Stimulated activated CD4-positive, alpha-beta T cell treated with anti-CD3 and anti-CD28 coated beads, Interleukin-1b, Interleukin-23, amount 100 ng/mL, for 24 hours (primary cell): Measurements from ENCODE around the gene CD302.
"Not testable (repeated sequence)": the region's sequence is repeated elsewhere in the genome, so short reads cannot be mapped to it uniquely, and the experiment has no call there.

Experiments used
- DNase-seq, 4 experiments: peaks; one replicate each; pipeline ENCODE4 v3.0.0-alpha.2; 2020; ENCODE audit warnings: low read depth in 4 of 4, low spot score in 1 of 4

Gene CD302

DNA sequence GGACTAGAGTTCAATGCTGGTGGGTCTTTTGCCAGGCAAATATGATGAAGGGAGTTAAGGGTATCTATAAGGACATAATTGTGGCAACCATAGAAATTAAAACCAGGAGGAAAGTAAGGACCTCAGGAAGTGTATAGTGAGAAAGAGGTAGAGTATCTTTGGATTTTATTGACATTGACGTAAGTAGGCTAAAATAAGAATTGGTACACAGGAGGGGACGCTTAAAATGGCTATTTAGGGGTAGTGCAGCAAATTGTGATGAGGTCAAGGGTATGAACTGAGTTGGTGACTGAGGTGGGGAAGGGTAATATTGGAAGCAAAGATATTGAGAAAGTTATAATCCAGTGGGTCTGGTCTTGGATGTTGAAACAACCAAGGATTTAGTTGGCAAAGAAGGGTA lies 43.0 kb downstream of the CD302 start:
- no peak for DNase-seq

DNA sequence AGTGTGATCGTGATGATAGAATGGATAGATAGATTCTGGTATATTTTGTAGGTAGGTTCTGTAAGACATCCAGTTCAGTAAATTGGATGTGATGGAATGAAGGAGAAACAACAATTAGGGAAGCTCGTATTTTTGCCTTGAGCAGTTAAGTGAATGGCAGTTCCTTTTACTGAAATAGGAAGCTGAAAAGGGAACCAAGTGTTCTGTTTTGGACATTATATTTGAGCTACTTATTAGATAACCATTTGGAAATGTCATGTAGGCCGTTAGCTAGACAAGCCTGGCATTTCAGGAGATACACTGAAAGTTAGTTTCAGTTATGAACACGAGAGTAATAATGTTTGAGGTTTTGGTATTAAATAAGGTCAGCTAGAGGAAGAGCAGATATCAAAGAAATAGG lies 44.2 kb downstream of the CD302 start:
- no peak for DNase-seq

DNA sequence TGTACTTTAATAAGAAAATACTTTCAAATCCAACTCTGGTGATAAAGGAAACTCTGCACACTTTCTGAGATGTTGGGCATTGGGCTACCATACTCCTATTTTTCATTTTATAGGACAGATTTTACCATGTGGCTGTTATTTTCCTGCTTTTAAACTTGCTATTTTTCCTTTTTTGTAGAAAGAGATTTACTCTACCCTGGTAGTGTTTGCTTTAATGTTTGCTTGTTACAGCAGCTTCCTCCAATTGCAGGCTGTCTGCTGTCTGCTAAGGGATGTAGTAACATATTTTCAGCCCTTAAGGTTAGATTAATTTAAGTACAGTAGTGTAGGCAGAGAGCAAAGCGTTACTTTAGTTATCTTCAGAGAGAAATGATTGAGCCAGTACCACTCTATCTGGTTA lies 47.1 kb downstream of the CD302 start:
- DNase-seq, result no peak

DNA sequence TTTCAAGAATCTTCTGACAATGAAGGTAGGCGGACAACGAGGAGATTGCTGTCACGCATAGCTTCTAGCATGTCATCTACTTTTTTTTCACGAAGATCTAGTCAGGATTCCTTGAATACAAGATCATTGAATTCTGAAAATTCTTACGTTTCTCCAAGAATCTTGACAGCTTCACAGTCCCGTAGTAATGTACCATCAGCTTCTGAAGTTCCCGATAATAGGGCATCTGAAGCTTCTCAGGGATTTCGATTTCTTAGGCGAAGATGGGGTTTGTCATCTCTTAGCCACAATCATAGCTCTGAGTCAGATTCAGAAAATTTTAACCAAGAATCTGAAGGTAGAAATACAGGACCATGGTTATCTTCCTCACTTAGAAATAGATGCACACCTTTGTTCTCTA lies 49.9 kb downstream of the CD302 start:
- no peak for DNase-seq

DNA sequence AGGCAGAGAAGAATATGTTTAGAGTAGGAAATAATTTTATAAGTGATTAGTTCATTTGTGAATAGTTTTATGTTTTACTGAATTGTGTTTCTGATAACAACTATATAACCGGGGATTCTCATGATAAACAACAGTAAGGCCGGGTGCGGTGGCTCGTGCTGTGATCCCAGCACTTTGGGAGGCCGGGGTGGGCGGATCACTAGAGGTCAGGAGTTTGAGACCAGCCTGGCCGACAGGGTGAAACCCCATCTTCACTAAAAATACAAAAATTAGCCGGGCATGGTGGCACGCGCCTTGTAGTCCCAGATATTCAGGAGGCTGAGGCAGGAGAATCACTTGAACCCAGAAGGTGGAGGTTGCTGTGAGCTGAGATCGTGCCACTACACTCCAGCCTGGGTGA lies 52.8 kb downstream of the CD302 start:
- DNase-seq, result not testable (repeated sequence)

DNA sequence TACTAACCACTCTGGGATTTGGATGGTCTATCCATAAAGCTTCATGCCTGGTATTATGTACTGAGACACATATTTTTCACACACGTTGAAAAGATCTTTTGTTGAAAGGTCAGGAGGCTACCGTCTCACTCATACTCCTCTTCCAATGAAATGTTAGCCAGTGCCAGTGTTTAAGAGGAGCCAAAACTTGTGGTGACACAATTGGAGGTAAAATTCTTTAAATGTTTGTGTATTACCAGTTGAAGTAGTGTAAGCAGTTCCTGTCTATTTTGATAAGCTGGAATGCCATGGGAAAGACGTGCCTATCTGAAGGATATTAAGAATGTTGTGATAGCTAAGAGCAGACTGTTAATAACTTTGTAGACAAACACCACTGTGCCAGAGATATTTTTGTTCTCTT lies 53.6 kb downstream of the CD302 start:
- no peak for DNase-seq

DNA sequence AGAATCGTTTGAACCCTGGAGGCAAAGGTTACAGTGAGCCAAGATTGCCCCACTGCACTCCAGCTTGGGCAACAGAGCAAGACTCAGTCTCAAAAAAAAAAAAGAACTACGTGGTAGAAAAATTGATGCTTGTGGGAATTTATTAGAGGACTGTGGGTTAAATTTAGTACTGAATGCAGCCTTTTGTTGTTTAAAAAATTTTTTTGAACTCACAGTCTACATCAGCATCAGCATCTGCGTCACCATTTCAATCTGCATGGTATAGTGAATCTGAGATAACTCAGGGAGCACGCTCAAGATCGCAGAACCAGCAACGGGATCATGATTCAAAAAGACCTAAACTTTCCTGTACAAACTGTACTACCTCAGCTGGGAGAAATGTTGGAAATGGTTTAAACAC lies 55.2 kb downstream of the CD302 start:
- DNase-seq, result no peak

DNA sequence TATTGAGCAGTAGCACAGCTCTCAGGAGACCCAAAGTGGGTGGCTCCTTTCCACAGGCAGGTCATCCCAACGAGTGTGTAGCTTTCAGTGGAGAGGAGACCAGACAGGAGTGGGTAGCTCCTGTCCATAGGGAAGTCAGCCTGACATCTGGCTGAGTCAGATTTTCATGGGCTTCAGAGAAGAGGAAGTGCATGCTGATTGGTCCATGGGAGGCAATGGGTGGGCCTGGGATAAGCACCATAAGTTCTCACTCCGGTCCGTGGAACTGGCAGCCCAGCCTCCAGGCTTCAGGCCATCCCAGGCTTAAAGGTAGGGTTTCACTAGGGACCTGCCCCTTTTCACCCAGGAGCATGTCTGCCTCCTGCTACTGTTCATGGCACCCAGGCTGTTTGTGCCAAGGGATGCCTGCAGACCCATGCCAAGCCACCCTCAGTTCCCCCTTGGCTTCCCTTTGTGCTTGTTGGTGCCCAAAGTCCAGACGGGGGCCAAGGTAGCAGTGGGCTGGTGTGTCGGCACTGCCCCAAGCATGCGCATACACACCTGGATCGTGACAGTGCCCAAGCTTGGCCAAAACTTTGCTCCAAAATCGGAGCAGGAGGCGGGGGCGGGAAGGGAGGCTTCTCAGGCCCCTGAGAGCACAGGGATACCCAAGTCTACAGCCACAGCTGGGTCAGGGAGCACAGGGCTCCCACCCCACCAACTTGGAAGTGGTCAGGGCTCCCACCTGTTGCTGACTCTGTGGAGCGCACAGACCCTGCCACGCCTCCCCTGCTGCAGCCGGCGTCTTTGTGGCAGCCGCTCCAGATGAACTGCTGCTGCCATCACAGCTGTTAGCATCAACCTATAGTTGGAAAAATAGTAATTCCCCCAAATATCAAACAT lies 59.3 kb downstream of the CD302 start:
- DNase-seq, result no peak

DNA sequence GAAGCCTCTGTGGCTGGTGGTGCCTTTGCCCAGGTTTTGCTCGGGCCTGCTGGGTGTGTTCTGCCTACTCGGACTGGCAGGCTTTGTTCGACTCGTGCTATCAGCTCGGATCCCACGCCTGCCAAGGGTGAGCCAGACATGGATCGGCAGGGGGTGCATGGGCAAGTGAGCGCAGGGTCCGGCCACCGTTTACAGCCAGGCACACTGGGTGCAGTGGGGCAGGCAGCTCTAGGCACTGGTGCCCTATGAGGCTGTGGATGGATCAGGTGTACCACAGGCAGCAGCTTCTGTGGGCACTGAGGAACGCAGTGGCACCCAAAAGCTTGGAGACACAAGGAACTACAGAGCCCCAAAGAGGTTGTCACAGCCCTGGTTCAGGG lies 60.1 kb downstream of the CD302 start:
- no peak for DNase-seq

DNA sequence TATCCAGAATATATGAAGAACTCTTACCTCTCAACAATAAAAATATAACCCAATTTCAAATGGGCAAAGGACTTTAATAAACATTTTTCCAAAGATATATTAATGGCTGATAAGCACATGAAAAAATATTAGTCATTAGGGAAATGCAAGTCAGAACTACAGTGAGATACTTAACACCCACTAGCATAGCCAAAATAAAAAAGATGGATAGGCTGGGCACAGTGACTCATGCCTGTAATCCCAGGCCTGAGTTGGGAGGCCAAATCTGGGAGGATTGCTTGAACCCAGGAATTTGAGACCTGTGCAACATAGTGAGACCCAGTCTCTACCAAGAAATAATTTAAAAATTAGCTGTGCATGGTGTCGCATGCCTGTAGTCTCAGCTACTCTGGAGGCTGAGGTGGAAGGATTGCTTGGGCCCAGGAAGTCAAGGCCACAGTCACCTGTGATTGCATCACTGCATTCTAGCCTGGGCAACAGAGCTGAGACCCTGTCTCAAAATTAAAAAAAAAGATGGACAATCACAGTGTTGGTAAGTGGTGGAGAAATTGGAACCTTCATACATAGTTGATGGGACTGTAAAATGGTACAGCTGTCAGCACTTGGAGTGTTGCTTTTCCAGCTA lies 60.6 kb downstream of the CD302 start:
- no peak for DNase-seq

DNA sequence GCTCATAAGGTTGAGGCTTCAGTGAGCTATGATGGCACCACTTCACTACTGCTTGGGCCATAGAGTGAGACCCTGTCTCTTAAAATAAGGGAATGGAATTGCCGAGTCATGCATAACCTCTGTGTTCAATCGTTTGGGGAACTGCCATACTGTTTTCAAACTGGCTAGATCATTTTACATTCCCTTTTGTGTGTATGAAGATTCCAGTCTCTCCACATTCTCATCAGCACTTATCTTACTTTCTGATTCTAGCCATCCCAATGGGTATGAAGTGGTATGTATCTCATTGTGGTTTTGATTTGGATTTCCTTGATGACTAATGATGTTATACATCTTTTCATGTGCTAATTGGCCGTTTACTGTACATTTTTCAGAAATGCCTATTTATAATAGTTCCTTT lies 62.0 kb downstream of the CD302 start:
- no peak for DNase-seq

DNA sequence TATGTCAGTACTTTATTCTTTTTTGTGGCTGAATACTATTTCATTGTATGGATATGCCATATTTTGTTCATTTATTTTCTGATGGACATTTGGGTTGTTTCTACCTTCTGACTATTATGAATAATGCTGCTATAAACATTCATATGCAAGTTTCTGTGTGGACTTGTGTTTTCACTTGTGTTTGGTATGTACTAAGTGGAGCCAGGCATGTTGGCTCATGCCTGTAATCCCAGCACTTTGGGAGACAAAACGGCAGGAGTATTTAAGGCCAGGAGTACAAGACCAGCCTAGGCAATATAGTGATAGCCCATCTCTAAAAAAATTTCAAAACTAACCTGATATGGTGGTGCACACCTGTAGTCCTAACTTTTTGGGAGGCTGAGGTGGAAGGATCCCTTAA lies 62.4 kb downstream of the CD302 start:
- DNase-seq, result no peak

DNA sequence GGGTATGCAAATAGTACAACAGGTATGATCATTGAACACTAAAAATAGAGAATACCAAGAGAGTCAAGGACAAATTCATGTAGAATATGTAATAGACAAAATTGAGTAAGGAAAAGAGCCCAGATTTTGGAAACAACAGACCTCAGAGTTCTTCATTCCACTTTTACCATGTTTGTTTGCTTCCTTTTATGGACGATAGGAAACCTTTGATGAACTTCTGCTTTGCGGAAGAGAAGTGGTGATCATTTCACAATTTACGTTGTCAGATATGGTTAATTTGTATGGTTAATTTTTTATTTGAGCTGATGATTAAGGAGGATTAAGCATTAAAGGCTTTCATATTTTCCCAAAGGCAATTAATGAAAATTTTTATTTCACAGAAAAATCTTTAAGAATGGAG lies 69.4 kb downstream of the CD302 start:
- DNase-seq, result no peak

DNA sequence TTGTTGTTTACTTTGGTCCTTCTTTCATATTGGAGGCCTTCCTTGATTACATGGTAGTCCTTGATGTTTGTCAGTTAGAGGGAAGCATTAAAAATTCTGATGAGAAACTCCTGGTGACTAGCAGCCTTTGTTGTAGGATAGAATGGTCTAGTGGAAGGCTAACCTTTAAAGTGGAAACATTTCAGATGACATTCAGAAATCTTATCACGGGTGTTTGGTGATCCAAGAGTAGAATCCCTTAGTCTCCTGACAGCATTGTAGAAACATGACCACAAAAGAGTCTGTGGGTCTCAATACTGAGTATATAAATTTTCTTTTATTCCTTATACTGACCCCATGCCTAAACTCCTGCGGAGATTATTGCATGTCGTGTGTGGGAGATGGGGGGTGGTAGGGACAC lies 72.3 kb downstream of the CD302 start:
- DNase-seq, result no peak

DNA sequence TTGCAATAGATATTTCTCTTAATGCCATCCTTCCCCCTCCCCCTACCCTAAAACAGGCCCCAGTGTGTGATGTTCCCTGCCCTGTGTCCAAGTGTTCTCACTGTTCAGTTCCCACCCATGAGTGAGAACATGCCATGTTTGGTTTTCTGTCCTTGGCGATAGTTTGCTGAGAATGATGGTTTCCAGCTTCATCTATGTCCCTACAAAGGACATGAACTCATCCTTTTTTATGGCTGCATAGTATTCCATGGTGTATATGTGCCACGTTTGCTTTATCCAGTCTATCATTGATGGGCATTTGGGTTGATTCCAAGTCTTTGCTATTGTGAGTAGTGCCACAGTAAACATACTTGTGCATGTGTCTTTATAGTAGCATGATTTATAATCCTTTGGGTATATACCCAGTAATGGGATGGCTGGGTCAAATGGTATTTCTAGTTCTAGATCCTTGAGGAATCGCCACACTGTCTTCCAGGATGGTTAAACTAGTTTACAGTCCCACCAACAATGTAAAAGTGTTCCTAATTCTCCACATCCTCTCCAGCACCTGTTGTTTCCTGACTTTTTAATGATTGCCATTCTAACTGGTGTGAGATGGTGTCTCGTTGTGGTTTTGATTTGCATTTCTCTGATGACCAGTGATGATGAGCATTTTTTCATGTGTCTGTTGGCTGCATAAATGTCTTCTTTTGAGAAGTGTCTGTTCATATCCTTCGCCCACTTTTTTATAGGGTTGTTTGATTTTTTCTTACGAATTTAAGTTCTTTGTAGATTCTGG lies 73.0 kb downstream of the CD302 start:
- not testable (repeated sequence) for DNase-seq

DNA sequence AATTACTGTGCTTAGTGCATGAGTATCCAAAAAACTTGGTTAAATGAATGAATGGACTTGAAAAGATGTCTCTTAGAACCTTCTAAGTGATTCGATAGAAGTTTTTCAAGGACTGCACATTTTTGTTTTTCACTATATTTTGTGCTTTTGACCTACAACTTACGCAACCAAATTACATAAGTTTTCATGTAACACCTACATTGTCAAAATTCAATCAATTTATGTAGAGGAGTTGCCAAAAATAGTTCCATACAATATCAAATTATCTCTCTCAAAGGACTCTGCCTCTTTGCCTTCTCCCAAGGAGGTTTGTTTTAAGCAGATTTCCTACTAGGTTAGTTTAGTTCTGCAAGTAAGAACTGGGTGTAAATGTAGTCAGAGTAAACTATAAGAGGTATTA lies 75.4 kb downstream of the CD302 start:
- DNase-seq, result no peak

DNA sequence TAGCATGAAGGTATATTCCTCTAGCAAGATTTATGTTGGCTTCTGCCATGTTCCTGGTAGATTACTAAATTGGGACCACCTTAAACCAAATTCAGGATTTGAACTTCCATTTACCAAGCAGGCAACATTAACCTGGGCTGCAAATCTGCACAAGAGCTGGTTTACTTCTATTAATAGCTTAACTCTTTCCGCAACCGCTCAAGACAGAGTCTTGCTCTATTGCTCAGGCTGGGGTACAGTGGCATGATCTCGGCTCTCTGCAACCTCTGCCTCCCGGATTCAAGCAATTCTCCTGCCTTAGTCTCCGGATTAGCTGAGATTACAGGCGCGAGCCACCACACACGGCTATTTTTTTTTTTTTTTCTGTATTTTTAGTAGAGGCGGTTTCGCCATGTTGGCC lies 77.3 kb downstream of the CD302 start:
- DNase-seq, result no peak
